ENCODE data around the gene HOXD9.

GRCh38 chr2:176163672-176164056, 41.1 kb downstream of the HOXD9 start:
- TF ChIP-seq CTCF (IDR thresholded peaks at IDR 0.05; ENCODE audit: low read depth, low read length) (no peak), EZH2phosphoT487 (IDR thresholded peaks at IDR 0.05; ENCODE audit: low read depth) (no peak)
